KBM-7 (cell line): Measurements from ENCODE around the gene YES1.
"Not testable (repeated sequence)": the region's sequence is repeated elsewhere in the genome, so short reads cannot be mapped to it uniquely, and the experiment has no call there.

Source experiments
- DNase-seq: peaks from one replicate; pipeline ENCODE4 v3.0.0-alpha.2; 2015
- in situ Hi-C: fragments of 300-500 bp; cut with MboI; formaldehyde crosslinking; loops from 2 replicates; pipeline ENCODE4 v1.14.3; 2020; ENCODE audit warnings: low sequenced_read_pairs, low pct_unique_long_range_greater_than_20kb, mixed read lengths

Gene YES1

GRCh38 chr18:703213-703967 is 108.7 kb downstream of the YES1 start:
- in situ Hi-C loops = no loop called here
- DNase-seq = no peak

- no peak for DNase-seq
- in situ Hi-C loops = no loop called here
These were observed 114.2 kb downstream of the YES1 start for GRCh38 chr18:697800-698199.

GRCh38 chr18:697012-697411 is 115.0 kb downstream of the YES1 start:
- DNase-seq = no peak
- in situ Hi-C loops = no loop called here

GRCh38 chr18:693466-694187 is 118.4 kb downstream of the YES1 start:
- in situ Hi-C loops = no loop called here
- no peak for DNase-seq

GRCh38 chr18:692824-693223 is 119.2 kb downstream of the YES1 start:
- in situ Hi-C loops = no loop called here
- no peak for DNase-seq

GRCh38 chr18:688323-688722 is 123.7 kb downstream of the YES1 start:
- in situ Hi-C loops = no loop called here
- DNase-seq = no peak

- in situ Hi-C loops = no loop called here
- no peak for DNase-seq
These were observed 125.5 kb downstream of the YES1 start for GRCh38 chr18:686339-687111.

GRCh38 chr18:685438-685837 is 126.6 kb downstream of the YES1 start:
- in situ Hi-C loops = no loop called here
- DNase-seq = no peak

GRCh38 chr18:683531-683930 is 128.5 kb downstream of the YES1 start:
- in situ Hi-C loops = no loop called here
- DNase-seq = no peak

GRCh38 chr18:682833-683232 is 129.2 kb downstream of the YES1 start:
- in situ Hi-C loops = no loop called here
- DNase-seq = no peak

- DNase-seq, in situ Hi-C loops: not testable (repeated sequence)
These were observed 129.6 kb downstream of the YES1 start for GRCh38 chr18:682416-682815.

GRCh38 chr18:681985-682384 is 130.1 kb downstream of the YES1 start:
- in situ Hi-C loops = no loop called here
- DNase-seq = no peak

GRCh38 chr18:680392-680791 is 131.7 kb downstream of the YES1 start:
- DNase-seq = no peak
- in situ Hi-C loops = no loop called here

GRCh38 chr18:679516-679915 is 132.5 kb downstream of the YES1 start:
- no peak for DNase-seq
- in situ Hi-C loops = no loop called here

- in situ Hi-C loops = no loop called here
- no peak for DNase-seq
These were observed 133.4 kb downstream of the YES1 start for GRCh38 chr18:678482-679182.

GRCh38 chr18:677951-678381 is 134.1 kb downstream of the YES1 start:
- in situ Hi-C loops = no loop called here
- no peak for DNase-seq

GRCh38 chr18:677145-677544 is 134.9 kb downstream of the YES1 start:
- DNase-seq = no peak
- in situ Hi-C loops = no loop called here

- in situ Hi-C loops = no loop called here
These were observed 135.3 kb downstream of the YES1 start for GRCh38 chr18:676736-677135.

GRCh38 chr18:676069-676468 is 136.0 kb downstream of the YES1 start:
- in situ Hi-C loops = no loop called here
- DNase-seq = no peak

More at GRCh38 chr18:676736-677135, 135.3 kb downstream of the YES1 start:
- no peak for DNase-seq
